GM12878 (cell line): ENCODE data around the gene TMEM52. TPM values are rescaled to one million over a fixed set of nuclear protein-coding genes. Genes with fewer than 3 reads are reported as not detected.

Experiments
- ATAC-seq: fragments of 200-7000 bp; cut with Tn5 transposase; 3 replicates; pipeline ENCODE4 v1.9.1; 2020; ENCODE audit warnings: mild to moderate bottlenecking, moderate library complexity
- BruUV-seq: library from RNA; stranded (reverse); fragments of 400-500 nt; replicated peaks from 2 replicates; lab custom pipeline; 2021; lab: Mats Ljungman, UMichigan
- CTCF ChIA-PET: fragments of 300-600 bp; sonication (Branson Sonifier 250); formaldehyde crosslinking; extraction: SDS; loops from one replicate; lab custom pipeline; 2021; ENCODE audit warnings: inconsistent platforms; lab: Yijun Ruan, JAX
- POLR2A ChIA-PET: fragments of 350-600 bp; formaldehyde crosslinking; extraction: SDS; loops from one replicate; lab custom pipeline; 2021; ENCODE audit warnings: inconsistent platforms; lab: Charles Lee
- RAD21 ChIA-PET: fragments of 300-600 bp; sonication (Branson Sonifier 250); formaldehyde crosslinking; loops from one replicate; lab custom pipeline; 2023; ENCODE audit warnings: antibody characterized with exemption; ENCODE audit not compliant: unreplicated experiment; lab: Charles Lee
- SMC1A ChIA-PET: fragments of 300-600 bp; sonication (Branson Sonifier 250); formaldehyde crosslinking; loops from one replicate; lab custom pipeline; 2023; ENCODE audit not compliant: unreplicated experiment, uncharacterized antibody; lab: Charles Lee
- DNase-seq: peaks from one replicate; pipeline ENCODE4 v3.0.0-alpha.2; 2011; ENCODE audit warnings: low read depth, low spot score
- FAIRE-seq: peaks from 3 replicates; lab custom pipeline; 2011; peaks lifted over from hg19 to GRCh38; lab: Jason Lieb, UNC
- H2AFZ ChIP-seq: 2 replicates; pipeline ENCODE4 v1.6.0; 2011; ENCODE audit warnings: low read depth, low read length, control low read depth; ENCODE audit not compliant: control insufficient read depth
- H3K27ac ChIP-seq: 2 replicates; pipeline ENCODE4 v1.5.1; 2011; ENCODE audit warnings: control low read depth; ENCODE audit not compliant: control insufficient read depth, insufficient read depth
- H3K27me3 ChIP-seq, 2 experiments: replicated peaks in 1 of 2; 2 replicates each; pipeline versions ENCODE4 v1.6.0 to v1.6.1; 2011; ENCODE audit warnings: low read length in 1 of 2; ENCODE audit not compliant: control insufficient read depth in 2 of 2, insufficient read depth in 2 of 2
- H3K36me3 ChIP-seq, 2 experiments: 2 replicates each; pipeline ENCODE4 v1.5.1; 2011; ENCODE audit warnings: low read length in 1 of 2; ENCODE audit not compliant: control insufficient read depth in 2 of 2, insufficient read depth in 2 of 2
- H3K4me1 ChIP-seq: 2 replicates; pipeline ENCODE4 v1.6.1; 2011; ENCODE audit warnings: mild to moderate bottlenecking, low read length, moderate library complexity, mixed read lengths; ENCODE audit not compliant: control insufficient read depth, insufficient read depth
- H3K4me2 ChIP-seq: 2 replicates; pipeline ENCODE4 v1.6.0; 2011; ENCODE audit warnings: control low read depth; ENCODE audit not compliant: control insufficient read depth, insufficient read depth
- H3K4me3 ChIP-seq: fragments of 200-600 bp; sonication (generic); 2 replicates; pipeline ENCODE4 v1.5.1; 2016
- H3K79me2 ChIP-seq: 2 replicates; pipeline ENCODE4 v1.6.0; 2011; ENCODE audit warnings: low read length; ENCODE audit not compliant: control insufficient read depth, insufficient read depth
- H3K9ac ChIP-seq: 2 replicates; pipeline ENCODE4 v1.8.0; 2011; ENCODE audit warnings: low read length, control low read depth, mixed read lengths; ENCODE audit not compliant: control insufficient read depth, insufficient read depth
- H3K9me3 ChIP-seq: replicated peaks from 3 replicates; pipeline ENCODE4 v1.5.1; 2011; ENCODE audit warnings: mild to moderate bottlenecking, low read length; ENCODE audit not compliant: control insufficient read depth, insufficient read depth
- H4K20me1 ChIP-seq: 2 replicates; pipeline ENCODE4 v1.6.0; 2011; ENCODE audit not compliant: control insufficient read depth, insufficient read depth
- CHD2 ChIP-seq: IDR thresholded peaks from 2 replicates; pipeline ENCODE4 v1.6.1; 2011; ENCODE audit warnings: low read depth, low read length, improper control_type of control experiment, borderline replicate concordance
- EZH2 ChIP-seq: IDR thresholded peaks from 2 replicates; pipeline ENCODE4 v1.6.1; 2012; ENCODE audit warnings: low read depth, mild to moderate bottlenecking, control low read depth, inconsistent platforms, low read length, borderline replicate concordance; ENCODE audit not compliant: control insufficient read depth
- POU2F2 ChIP-seq: IDR thresholded peaks from 3 replicates; pipeline ENCODE4 v1.6.1; 2011; ENCODE audit warnings: low read depth, mild to moderate bottlenecking, low read length, borderline replicate concordance
- SRF ChIP-seq, 2 experiments: IDR thresholded peaks; 2 replicates each; pipeline ENCODE4 v1.6.1; 2011; ENCODE audit warnings: low read depth in 2 of 2, low read length in 2 of 2, mild to moderate bottlenecking in 1 of 2, moderate library complexity in 1 of 2
- WGBS: methylation state at CpG from one replicate; pipeline ENCODE4 v1.1.6; 2016; ENCODE audit warnings: low lambda C conversion rate; ENCODE audit not compliant: insufficient replicate concordance, insufficient coverage; ENCODE audit errors: missing lambda C conversion rate; 5-methylcytosine and 5-hydroxymethylcytosine counted together
- in situ Hi-C: fragments of 300-500 bp; cut with MboI; formaldehyde crosslinking; loops from 9 replicates; pipeline ENCODE4 v1.14.3; 2018; ENCODE audit warnings: mixed read lengths
- intact Hi-C: fragments of 100-400 bp; cut with micrococcal nuclease; formaldehyde crosslinking; loops from one replicate; pipeline ENCODE4 v1.14.2; 2022; ENCODE audit not compliant: unreplicated experiment
- polyA plus RNA-seq, 11 experiments: library from polyadenylated mRNA; depleted of rRNA in 4 of 11; unstranded in 6 of 11; stranded (reverse) in 5 of 11; fragments of >200 nt; fragmentation: Nextera tagmentation in 4 of 11; fragmentation: Illumina TruSeq in 1 of 11; extraction: Ambion mirVana in 4 of 11; extraction: Trizol in 1 of 11; gene quantifications; 1 replicate in 1 of 11; 2 replicates in 10 of 11; pipeline versions ENCODE4 v1.2.1 to v1.2.3, GENCODE V29; 2011 to 2016; ENCODE audit warnings: inconsistent platforms in 2 of 11, missing spikeins in 2 of 11, low read depth in 1 of 11
- total RNA-seq, 4 experiments: library from RNA; depleted of rRNA in 3 of 4; stranded (reverse); fragments of >200 nt in 3 of 4; fragmentation: Illumina TruSeq in 1 of 4; extraction: Trizol in 1 of 4; gene quantifications; 2 replicates each; pipeline versions ENCODE4 v1.2.1 to v1.2.3, GENCODE V29; 2013 to 2021
- TF ChIP-seq, protein P1 (sequence below): fragments of 450-650 bp; IDR thresholded peaks from 2 replicates; pipeline ENCODE4 v1.6.1; 2018; ENCODE audit warnings: borderline replicate concordance, mild to moderate bottlenecking; ENCODE audit not compliant: partially characterized antibody

Gene TMEM52
- total and polyA plus RNA-seq, 10 of the 15 experiments (the other 5 are each of a cell fraction or from before 2014, with no cell fraction given), result 0.17 to 0.33 (median 0.24) TPM; not detected in 7

DNA sequence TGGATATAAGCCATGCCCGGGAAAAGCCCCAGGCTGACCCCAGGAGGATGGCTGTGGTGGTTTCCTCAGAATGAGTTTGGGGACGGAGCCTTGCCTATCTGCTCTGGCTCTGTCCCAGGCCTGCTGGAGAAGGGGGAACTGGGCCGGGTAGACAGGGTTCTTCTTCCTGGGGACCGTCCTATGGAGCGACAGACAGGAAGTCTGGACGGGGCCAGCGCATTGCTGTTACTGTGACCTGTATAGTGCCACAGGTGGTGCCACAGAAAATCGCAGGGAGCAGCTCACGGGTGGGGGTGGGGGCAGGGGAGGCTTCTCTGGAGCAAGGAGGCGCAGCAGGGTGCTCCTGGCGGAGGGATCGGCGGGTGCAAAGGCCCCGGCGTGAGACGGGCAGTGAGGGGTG lies 48.1 kb upstream of the TMEM52 start (continued):
- TF ChIP-seq, protein P1, sequence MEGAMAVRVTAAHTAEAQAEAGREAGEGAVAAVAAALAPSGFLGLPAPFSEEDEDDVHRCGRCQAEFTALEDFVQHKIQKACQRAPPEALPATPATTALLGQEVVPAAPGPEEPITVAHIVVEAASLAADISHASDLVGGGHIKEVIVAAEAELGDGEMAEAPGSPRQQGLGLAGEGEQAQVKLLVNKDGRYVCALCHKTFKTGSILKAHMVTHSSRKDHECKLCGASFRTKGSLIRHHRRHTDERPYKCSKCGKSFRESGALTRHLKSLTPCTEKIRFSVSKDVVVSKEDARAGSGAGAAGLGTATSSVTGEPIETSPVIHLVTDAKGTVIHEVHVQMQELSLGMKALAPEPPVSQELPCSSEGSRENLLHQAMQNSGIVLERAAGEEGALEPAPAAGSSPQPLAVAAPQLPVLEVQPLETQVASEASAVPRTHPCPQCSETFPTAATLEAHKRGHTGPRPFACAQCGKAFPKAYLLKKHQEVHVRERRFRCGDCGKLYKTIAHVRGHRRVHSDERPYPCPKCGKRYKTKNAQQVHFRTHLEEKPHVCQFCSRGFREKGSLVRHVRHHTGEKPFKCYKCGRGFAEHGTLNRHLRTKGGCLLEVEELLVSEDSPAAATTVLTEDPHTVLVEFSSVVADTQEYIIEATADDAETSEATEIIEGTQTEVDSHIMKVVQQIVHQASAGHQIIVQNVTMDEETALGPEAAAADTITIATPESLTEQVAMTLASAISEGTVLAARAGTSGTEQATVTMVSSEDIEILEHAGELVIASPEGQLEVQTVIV, result no peak
- TF ChIP-seq CHD2 (no peak), POU2F2 (no peak)

DNA sequence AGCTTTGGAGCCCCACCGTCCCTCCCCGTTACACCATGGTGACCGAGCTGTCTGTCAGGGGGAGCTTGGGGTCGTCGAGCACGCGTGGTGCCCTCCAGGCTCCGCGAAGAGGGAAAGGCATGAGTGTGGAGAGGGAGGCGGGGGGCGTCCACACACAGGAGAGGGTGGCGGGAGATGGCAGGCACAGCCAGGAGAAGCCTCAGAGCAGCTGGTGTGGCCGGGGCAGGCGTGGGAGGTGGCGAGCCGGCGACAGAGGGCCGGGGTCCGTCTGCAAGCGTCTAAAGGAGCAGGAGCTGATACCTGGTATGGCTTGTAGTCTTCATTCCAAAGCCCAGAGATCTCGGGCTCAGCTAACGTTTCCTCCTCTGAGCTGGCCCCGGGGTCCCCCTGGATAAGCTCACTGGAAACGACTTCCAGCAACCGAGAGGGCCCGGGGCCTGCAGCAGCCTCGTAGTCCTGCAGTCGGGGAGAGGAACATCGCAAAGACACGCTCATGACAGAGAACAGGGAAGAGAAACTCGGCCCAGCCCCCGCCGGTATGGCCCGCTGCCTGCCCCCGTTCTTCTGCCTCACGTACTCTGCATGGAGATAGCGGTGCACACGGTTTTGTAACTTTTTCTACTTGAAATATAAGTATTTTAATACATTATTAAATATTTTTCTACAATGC lies 47.1 kb upstream of the TMEM52 start:
- H3K4me1 ChIP-seq, result no peaks in the 10 kb centered on the region
- no peaks in the 10 kb centered on the region for H4K20me1 ChIP-seq
- RAD21 ChIA-PET, result no interaction called here
- no peak overlapping the region for H3K9ac ChIP-seq
- no peaks in the 10 kb centered on the region; the same call in 2 of the 3 replicates for H3K9me3 ChIP-seq
- no peak overlapping the region for H3K27ac ChIP-seq
- TF ChIP-seq EZH2 (no peak), SRF (IDR thresholded peaks at IDR 0.05; ENCODE audit: low read depth in 2 of 2, low read length in 2 of 2) (no peak)
- intact Hi-C loops (no loop called here), in situ Hi-C loops (loop anchor here (25.0 kb wide), 1 partner anchor 821 kb away; no protein-coding TSS in a partner anchor)
- H3K27me3 ChIP-seq, result no peaks in the 10 kb centered on the region; a peak in 1 of 4 replicates
- H3K4me3 ChIP-seq, result no peak overlapping the region
- CTCF ChIA-PET, result no interaction called here
- H3K36me3 ChIP-seq, result no peaks in the 10 kb centered on the region
- ATAC-seq, result no peak
- SMC1A ChIA-PET, result no interaction called here
- FAIRE-seq, result no peak
- no peaks in the 10 kb centered on the region for H3K79me2 ChIP-seq
- DNase-seq, result no peak
- POLR2A ChIA-PET, result no interaction called here
- H3K4me2 ChIP-seq, result no peak overlapping the region
- H2AFZ ChIP-seq, result no peak overlapping the region
- BruUV-seq, result no TSS peak
- 26% methylated on average over 38 of the region's 38 CpGs for WGBS
